Epithelial cell of esophagus (primary cell): Measurements from ENCODE around the gene NOSTRIN.

Source experiments
- DNase-seq: peaks from one replicate; pipeline ENCODE4 v3.0.0; 2010; ENCODE audit warnings: low read depth
- H3K4me3 ChIP-seq: 2 replicates; pipeline ENCODE4 v1.5.1; 2011; ENCODE audit warnings: mild to moderate bottlenecking, low read length, control low read depth
- CTCF ChIP-seq: IDR thresholded peaks from 2 replicates; pipeline ENCODE4 v1.5.1; 2011; ENCODE audit warnings: low read depth, mild to moderate bottlenecking, low read length, control low read depth, inconsistent platforms; ENCODE audit not compliant: insufficient read depth; ENCODE audit errors: missing control alignments

The NOSTRIN gene

GRCh38 chr2:168907940-168908662 lies 105.7 kb downstream of the NOSTRIN start:
- no peak for TF ChIP-seq CTCF
- no peak for DNase-seq

DNA sequence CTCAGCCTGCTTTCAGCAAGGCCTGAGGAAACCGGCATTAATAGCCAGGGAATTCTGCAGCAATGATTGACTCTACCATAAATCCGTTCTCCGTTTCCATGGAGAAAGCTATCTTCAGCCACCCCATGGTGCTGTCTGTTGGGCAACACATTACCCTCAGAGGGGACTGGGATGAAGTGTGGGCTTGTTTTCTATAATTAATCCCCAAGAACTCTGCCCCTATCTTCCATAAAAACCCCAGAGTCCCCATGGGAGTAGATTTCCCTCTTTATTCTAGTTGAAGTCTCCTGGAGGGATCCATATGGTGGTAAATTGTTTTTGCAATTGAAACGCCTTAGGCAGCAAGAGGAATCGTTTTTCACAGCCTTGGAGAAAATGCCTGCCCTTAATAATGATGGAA lies 107.9 kb downstream of the NOSTRIN start:
- DNase-seq = no peak
- no peak overlapping the region for H3K4me3 ChIP-seq
- TF ChIP-seq CTCF = no peak

More at GRCh38 chr2:168907940-168908662, 105.7 kb downstream of the NOSTRIN start:
- H3K4me3 ChIP-seq = no peak overlapping the region

DNA sequence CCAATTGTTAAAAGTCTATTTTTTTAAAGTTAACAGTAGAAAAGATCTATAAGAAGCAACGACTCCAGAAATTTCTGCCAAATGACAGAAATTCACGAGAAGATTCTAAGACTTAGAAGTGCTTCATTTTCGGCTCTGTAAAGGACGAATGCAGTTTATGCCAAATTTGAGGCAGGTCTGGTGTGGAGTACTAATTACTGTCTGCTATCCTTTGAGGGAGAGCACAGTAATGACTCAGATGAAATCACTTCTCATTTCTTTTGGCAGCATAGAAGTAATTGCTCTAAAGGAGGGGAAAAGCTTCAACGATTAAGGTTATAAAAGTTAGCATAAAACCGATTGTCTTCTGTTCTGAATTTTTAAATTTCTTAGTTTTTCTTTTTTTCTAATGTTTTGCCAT lies 110.0 kb downstream of the NOSTRIN start:
- TF ChIP-seq CTCF = no peak
- peak; percentile 7 for DNase-seq
- no peak overlapping the region for H3K4me3 ChIP-seq

DNA sequence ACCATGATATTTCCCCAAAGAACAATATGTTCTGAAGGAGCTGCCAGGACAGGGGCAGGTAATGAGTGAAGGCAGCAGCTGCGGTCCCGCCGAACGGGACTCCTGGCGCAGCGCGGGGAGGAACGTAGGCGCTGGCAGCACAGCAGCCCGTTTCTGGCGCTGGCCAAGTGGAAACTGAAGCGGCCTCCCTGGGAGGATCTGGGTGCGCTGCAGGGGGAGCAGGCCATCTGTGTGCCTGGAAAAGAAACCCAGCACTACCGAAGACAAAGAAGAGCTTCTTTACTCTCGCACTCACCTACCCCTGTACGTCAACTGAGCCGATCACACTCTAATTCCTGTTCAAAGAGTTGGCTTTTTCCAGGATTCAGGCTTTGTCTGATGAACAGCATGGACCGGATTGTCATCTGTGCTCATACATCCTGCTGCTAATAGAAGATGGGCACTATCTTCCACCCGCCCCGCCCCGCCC lies 110.5 kb downstream of the NOSTRIN start:
- TF ChIP-seq CTCF = no peak
- peak; percentile 29 for DNase-seq
- H3K4me3 ChIP-seq = peak overlapping the region; percentile 14

DNA sequence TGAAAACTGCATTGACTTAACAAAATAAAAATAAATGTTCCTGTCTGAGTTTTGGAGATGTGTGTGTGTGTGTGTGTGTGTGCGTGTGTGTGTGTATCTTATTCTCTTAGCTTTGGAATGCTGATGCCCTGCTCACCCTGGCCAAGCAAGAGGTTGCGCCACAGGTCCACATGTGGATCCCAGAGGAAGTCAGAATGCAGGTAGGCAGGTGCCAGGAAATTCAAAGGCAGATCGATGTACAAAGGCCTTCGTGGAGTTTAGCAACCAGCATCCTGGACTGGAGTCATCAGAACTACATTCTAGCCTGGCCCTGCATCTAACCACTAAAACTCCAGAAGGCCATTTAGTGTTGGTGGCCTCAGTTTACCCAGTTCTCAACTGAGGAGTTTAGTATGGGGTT lies 111.1 kb downstream of the NOSTRIN start:
- DNase-seq = no peak
- H3K4me3 ChIP-seq = no peak overlapping the region
- TF ChIP-seq CTCF = no peak
